ENCODE results near the gene SLC3A2.

DNA sequence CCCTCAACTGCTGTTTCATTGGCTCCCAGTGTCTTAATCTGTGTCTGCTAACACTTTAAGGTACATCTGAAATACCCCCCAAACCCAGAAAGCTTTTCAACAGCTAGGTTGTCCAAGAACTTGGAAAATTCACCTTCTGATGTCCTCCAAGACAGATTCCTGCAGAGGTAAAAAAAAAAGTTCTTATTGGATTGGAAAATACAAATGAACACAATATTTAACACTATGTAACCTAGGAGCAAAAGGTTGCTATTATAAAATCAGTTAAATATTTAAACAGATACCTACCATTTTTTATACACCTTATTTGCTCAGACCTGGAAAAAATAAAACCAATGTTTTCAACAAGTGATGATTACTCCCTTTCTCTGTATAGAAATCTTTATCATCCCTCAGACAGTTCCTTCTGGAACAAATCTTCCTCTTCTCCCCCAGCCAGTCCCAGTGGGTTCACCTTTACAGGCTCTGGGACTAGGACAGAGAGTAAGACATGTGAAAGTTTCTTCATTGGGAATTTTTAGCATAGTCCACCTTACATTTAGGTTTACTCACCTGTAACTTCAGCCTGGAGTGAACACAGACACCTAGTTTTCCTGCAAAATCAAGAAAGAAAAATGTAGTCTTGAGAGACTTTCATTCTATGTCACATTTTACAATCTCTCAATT lies 28.0 kb upstream of the SLC3A2 start:
- TF ChIP-seq POLR2A (IDR thresholded peaks at IDR 0.05) (no peak), EP300 (IDR thresholded peaks at IDR 0.05) (no peak)
